ENCODE results near the gene ULK4.

- TF ChIP-seq RFX5 (IDR thresholded peaks at IDR 0.05; ENCODE audit: low read length) (no peak), EP300 (IDR thresholded peaks at IDR 0.05; ENCODE audit: borderline replicate concordance in 1 of 2, low read depth in 1 of 2, low read length in 1 of 2) (no peak), USF1 (IDR thresholded peaks at IDR 0.05; ENCODE audit: borderline replicate concordance, low read depth) (no peak), POLR2AphosphoS5 (IDR thresholded peaks at IDR 0.05; ENCODE audit: low read depth, low read length) (no peak), REST (IDR thresholded peaks at IDR 0.05; ENCODE audit: low read depth, low read length) (no peak), GABPA (IDR thresholded peaks at IDR 0.05; ENCODE audit: low read depth) (no peak), JUND (IDR thresholded peaks at IDR 0.05) (no peak)
- TF ChIP-seq, protein P1, sequence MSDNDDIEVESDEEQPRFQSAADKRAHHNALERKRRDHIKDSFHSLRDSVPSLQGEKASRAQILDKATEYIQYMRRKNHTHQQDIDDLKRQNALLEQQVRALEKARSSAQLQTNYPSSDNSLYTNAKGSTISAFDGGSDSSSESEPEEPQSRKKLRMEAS (IDR thresholded peaks at IDR 0.05; ENCODE audit: low read depth): no peak
- TF ChIP-seq, protein P2, sequence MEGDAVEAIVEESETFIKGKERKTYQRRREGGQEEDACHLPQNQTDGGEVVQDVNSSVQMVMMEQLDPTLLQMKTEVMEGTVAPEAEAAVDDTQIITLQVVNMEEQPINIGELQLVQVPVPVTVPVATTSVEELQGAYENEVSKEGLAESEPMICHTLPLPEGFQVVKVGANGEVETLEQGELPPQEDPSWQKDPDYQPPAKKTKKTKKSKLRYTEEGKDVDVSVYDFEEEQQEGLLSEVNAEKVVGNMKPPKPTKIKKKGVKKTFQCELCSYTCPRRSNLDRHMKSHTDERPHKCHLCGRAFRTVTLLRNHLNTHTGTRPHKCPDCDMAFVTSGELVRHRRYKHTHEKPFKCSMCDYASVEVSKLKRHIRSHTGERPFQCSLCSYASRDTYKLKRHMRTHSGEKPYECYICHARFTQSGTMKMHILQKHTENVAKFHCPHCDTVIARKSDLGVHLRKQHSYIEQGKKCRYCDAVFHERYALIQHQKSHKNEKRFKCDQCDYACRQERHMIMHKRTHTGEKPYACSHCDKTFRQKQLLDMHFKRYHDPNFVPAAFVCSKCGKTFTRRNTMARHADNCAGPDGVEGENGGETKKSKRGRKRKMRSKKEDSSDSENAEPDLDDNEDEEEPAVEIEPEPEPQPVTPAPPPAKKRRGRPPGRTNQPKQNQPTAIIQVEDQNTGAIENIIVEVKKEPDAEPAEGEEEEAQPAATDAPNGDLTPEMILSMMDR (IDR thresholded peaks at IDR 0.05): no peak
These were observed 740.8 kb downstream of the ULK4 start for GRCh38 chr3:41220906-41221677.
